HEK293T (cell line): ENCODE measurements around the gene PRKCB.

ENCODE experiments used
- CTCF ChIA-PET: fragments of 350-600 bp; formaldehyde crosslinking; extraction: SDS; loops from one replicate; lab custom pipeline; 2021; ENCODE audit warnings: antibody characterized with exemption, inconsistent platforms; lab: Yijun Ruan, JAX
- POLR2A ChIA-PET: fragments of 350-600 bp; formaldehyde crosslinking; extraction: SDS; loops from one replicate; lab custom pipeline; 2020; ENCODE audit warnings: antibody characterized with exemption, inconsistent platforms; lab: Yijun Ruan, JAX
- DNase-seq: peaks from one replicate; pipeline ENCODE4 v3.0.0; 2012; ENCODE audit warnings: mixed read lengths; ENCODE audit errors: extremely low spot score
- ARNT ChIP-seq: fragments of 450-650 bp; IDR thresholded peaks from 2 replicates; pipeline ENCODE4 v1.6.1; 2017; ENCODE audit warnings: mild to moderate bottlenecking
- BHLHE40 ChIP-seq: fragments of 450-650 bp; IDR thresholded peaks from 2 replicates; pipeline ENCODE4 v1.6.1; 2016; ENCODE audit warnings: mild to moderate bottlenecking, moderate library complexity, borderline replicate concordance
- CTBP1 ChIP-seq: fragments of 450-650 bp; IDR thresholded peaks from 2 replicates; pipeline ENCODE4 v1.6.1; 2016; ENCODE audit warnings: borderline replicate concordance
- ELF4 ChIP-seq: fragments of 450-650 bp; IDR thresholded peaks from 2 replicates; pipeline ENCODE4 v1.6.1; 2017; ENCODE audit warnings: antibody characterized with exemption
- FOXA1 ChIP-seq: fragments of 450-650 bp; IDR thresholded peaks from 2 replicates; pipeline ENCODE4 v1.6.1; 2016; ENCODE audit warnings: mild to moderate bottlenecking
- FOXK2 ChIP-seq: fragments of 450-650 bp; IDR thresholded peaks from 2 replicates; pipeline ENCODE4 v1.6.1; 2016; ENCODE audit warnings: mild to moderate bottlenecking
- FOXM1 ChIP-seq: fragments of 450-650 bp; IDR thresholded peaks from 2 replicates; pipeline ENCODE4 v1.6.1; 2017; ENCODE audit warnings: mild to moderate bottlenecking, borderline replicate concordance
- HDGF ChIP-seq: fragments of 450-650 bp; IDR thresholded peaks from 2 replicates; pipeline ENCODE4 v1.6.1; 2017; ENCODE audit warnings: antibody characterized with exemption, borderline replicate concordance
- L3MBTL2 ChIP-seq: fragments of 450-650 bp; conservative IDR thresholded peaks from 2 replicates; pipeline ENCODE4 v1.6.1; 2016; ENCODE audit warnings: mild to moderate bottlenecking
- LEF1 ChIP-seq: fragments of 450-650 bp; IDR thresholded peaks from 2 replicates; pipeline ENCODE4 v1.6.1; 2017; ENCODE audit warnings: mild to moderate bottlenecking, borderline replicate concordance
- NFRKB ChIP-seq: fragments of 450-650 bp; IDR thresholded peaks from 2 replicates; pipeline ENCODE4 v1.6.1; 2016; ENCODE audit warnings: mild to moderate bottlenecking, moderate library complexity
- SP1 ChIP-seq: fragments of 450-650 bp; IDR thresholded peaks from 2 replicates; pipeline ENCODE4 v1.6.1; 2017
- SUZ12 ChIP-seq: fragments of 450-650 bp; IDR thresholded peaks from 2 replicates; pipeline ENCODE4 v1.6.1; 2016; ENCODE audit warnings: mild to moderate bottlenecking
- TARDBP ChIP-seq: fragments of 450-650 bp; IDR thresholded peaks from 2 replicates; pipeline ENCODE4 v1.6.1; 2016
- ZNF384 ChIP-seq: fragments of 450-650 bp; IDR thresholded peaks from 2 replicates; pipeline ENCODE4 v1.6.1; 2016
- TF ChIP-seq, protein P1 (sequence below): fragments of 450-650 bp; IDR thresholded peaks from 2 replicates; pipeline ENCODE4 v1.6.1; 2016

PRKCB gene

DNA sequence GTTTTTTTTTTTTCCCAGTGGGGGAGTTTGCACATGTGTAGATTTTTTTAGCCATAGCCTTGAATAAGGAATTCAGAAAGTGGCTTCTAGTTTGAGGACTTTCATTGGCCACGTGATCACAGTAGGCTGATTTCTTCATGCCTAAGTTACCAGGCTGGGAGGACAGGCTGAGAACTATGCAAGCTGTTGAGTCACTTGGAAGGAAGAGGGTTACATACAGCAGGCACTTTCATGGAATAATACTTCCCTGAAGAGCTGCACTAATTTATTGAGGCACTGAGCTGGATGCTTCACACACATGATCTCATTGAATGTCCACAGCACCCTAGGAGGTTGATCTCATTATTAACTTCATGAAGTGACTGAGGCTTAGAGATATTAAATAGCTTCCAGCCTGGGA, 22.8 kb downstream of the PRKCB start:
- POLR2A ChIA-PET = no interaction called here
- no peak for TF ChIP-seq SUZ12
- TF ChIP-seq TARDBP = no peak
- TF ChIP-seq ARNT = no peak
- no peak for TF ChIP-seq ZNF384
- TF ChIP-seq L3MBTL2 = no peak
- no peak for TF ChIP-seq HDGF
- no peak for TF ChIP-seq BHLHE40
- no peak for TF ChIP-seq SP1
- TF ChIP-seq FOXA1 = no peak
- no peak for TF ChIP-seq CTBP1
- no peak for TF ChIP-seq FOXM1
- no peak for TF ChIP-seq ELF4
- no peak for DNase-seq
- CTCF ChIA-PET = interaction anchor here (0.9 kb wide), 1 partner anchor 9 kb away, joined by 3 read pairs; no protein-coding TSS in a partner anchor

DNA sequence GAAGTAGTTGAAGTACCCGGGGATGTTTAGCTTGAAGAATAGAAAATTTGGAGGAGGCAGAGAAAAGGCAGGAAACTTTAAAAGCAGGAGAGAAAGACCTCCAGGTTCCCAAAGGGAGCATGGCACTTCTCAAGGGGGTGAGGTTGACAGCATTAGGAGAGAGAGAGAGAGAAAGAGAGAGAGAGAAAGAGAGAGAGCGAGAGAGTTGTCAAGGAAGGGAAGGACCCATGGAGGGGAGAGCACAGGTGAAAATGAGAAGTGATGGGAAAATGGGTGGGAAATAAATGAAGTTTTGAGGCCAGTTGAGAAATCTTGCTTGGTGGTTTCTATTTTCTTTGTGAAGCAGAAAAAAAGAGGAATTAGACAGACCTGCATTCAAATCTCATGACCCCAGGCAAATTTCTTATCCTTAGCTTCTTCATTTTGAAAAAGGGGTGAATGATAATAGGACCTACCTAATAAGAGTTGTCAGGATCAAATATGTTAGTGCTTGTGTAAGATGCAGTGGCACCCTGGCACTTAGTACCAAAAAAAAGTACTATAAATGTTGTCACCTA, 24.0 kb downstream of the PRKCB start:
- no peak for DNase-seq
- ChIA-PET CTCF (no interaction called here), POLR2A (no interaction called here)
- no peak for TF ChIP-seq LEF1
- no peak for TF ChIP-seq HDGF
- no peak for TF ChIP-seq ZNF384
- TF ChIP-seq, protein P1, sequence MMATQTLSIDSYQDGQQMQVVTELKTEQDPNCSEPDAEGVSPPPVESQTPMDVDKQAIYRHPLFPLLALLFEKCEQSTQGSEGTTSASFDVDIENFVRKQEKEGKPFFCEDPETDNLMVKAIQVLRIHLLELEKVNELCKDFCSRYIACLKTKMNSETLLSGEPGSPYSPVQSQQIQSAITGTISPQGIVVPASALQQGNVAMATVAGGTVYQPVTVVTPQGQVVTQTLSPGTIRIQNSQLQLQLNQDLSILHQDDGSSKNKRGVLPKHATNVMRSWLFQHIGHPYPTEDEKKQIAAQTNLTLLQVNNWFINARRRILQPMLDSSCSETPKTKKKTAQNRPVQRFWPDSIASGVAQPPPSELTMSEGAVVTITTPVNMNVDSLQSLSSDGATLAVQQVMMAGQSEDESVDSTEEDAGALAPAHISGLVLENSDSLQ = no peak
- TF ChIP-seq TARDBP = no peak
- no peak for TF ChIP-seq FOXM1

DNA sequence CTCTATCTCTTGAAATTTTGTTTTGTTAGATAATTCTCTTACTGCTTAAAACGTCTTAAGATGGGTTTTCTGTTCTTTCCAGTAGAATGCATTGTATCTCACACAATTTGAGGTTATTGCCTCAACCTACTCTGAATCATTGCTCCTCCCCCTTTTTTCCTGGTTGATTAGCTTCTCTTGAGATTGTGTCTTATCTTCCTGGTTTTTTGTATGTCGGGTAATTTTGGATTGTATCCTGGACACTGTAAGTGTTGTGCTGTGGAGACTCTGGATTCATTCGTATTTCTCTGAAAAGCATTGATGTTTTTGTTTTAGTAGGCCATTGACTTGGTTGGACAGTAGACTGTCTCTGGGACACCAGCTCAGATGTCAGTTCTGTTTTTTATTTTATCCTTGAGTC, 26.1 kb downstream of the PRKCB start:
- TF ChIP-seq LEF1 (no peak), ELF4 (no peak)
- no peak for DNase-seq
- CTCF ChIA-PET = no interaction called here
- POLR2A ChIA-PET = no interaction called here

DNA sequence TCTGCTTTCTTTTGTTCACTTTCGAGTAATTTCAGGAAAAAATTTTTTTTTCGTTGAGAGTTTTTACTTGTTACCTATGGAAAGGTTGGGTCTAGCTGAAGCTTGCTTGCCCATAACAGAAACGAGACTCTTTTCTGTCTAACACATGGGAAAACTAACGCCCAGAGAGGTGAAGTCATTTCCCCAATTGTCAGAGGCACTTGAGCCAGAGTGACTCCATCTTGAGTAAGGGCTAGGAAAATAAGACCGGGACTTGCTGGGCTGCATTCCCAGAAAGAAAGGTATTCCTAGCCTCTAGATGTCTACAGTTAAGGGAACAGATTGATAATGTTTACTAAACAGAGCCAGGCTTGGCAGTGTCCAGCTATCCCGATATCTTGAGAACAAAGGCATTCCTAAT, 26.8 kb downstream of the PRKCB start:
- DNase-seq = no peak
- POLR2A ChIA-PET = no interaction called here
- CTCF ChIA-PET = no interaction called here
- TF ChIP-seq CTBP1 = no peak
- TF ChIP-seq ARNT = no peak
- no peak for TF ChIP-seq LEF1
- TF ChIP-seq HDGF = no peak
- TF ChIP-seq L3MBTL2 = no peak
- TF ChIP-seq TARDBP = no peak
- TF ChIP-seq, protein P1 = no peak
- no peak for TF ChIP-seq SP1
- no peak for TF ChIP-seq SUZ12
- no peak for TF ChIP-seq NFRKB
- TF ChIP-seq ELF4 = no peak
- no peak for TF ChIP-seq BHLHE40
- no peak for TF ChIP-seq ZNF384
- no peak for TF ChIP-seq FOXM1
- TF ChIP-seq FOXK2 = no peak
- TF ChIP-seq FOXA1 = no peak

DNA sequence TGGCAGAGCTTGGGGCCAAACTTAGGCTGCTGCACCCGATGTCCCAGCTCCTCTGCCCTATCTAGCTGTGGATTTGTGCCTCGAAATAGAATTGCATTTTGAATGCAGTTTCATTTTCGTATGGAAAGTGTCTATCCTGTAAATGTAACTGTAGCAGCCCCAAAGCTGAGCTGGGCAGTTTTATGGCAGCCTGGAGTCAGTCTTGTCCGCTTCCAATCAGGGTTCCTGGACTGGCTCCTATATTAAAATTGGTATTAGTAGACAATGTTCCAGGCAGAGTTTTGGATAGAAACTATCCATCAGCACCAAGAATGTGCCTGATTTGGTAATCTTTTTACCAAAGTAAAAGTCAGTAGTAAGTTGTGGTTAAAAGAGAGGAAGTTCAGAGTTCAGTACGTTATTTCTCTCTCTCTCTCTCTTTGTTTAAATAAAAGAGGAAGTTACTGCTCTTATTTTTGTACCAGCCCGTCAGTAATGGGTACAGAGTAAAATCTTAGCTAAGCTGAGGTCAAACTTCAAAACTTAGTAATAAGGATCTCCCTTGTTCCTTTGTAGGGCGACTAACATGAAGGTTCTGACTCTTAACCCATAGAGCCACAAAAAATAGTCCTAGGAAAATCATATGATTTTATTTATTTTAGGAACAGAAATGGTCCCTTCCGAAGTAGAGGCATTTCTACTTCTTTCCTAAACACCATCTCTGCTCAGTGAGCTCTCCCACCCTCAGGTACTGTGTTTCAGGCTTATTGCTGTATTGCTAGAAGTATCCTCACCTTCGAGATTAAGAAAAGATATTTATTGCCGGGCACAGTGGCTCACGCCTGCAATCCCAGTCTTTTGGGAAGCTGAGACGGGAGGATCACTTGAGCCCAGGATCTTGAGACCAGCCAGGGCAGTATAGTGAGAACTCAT, 28.0 kb downstream of the PRKCB start:
- DNase-seq = no peak
- ChIA-PET CTCF (no interaction called here), POLR2A (no interaction called here)
- TF ChIP-seq SP1 = no peak
- TF ChIP-seq FOXK2 = no peak
- no peak for TF ChIP-seq LEF1
- no peak for TF ChIP-seq CTBP1
- TF ChIP-seq L3MBTL2 = no peak
- no peak for TF ChIP-seq SUZ12
- TF ChIP-seq HDGF = no peak
- no peak for TF ChIP-seq FOXA1
- TF ChIP-seq ARNT = no peak
- TF ChIP-seq ZNF384 = no peak
- TF ChIP-seq, protein P1 = no peak
- TF ChIP-seq NFRKB = no peak
- no peak for TF ChIP-seq TARDBP

DNA sequence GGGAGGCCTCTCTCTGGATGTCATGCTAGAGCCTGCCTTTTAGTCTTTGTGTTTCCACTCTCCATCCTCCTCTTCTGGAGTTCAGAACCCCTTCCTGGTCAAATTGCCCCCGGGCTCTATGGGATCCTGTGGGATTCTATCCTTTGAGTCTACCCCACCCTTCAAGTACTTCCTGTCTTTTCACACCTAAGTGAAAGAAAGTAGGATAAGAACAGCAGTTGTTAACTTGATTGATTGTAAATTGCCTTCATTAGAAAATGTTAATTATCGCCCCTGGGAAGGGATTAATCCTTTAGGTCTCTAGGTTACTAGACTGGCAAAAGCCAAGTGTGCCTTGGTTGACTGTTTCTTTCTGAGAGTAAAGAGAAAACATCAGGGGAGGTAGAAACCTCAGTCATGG, 30.1 kb downstream of the PRKCB start:
- DNase-seq = no peak
- TF ChIP-seq ARNT = no peak
- TF ChIP-seq SP1 = no peak
- TF ChIP-seq L3MBTL2 = no peak
- ChIA-PET CTCF (no interaction called here), POLR2A (no interaction called here)
